HG03521 (cell line): ENCODE measurements around the gene TMEM121.
"Not testable (repeated sequence)": the region's sequence is repeated elsewhere in the genome, so short reads cannot be mapped to it uniquely, and the experiment has no call there.

Experiments used
- ATAC-seq: cut with Tn5 transposase; IDR thresholded peaks from one replicate; pipeline ENCODE4 v1.9.1; 2021; ENCODE audit warnings: mild to moderate bottlenecking, moderate library complexity; ENCODE audit not compliant: unreplicated experiment

TMEM121 gene

GRCh38 chr14:105541218-105541875, 15.0 kb downstream of the TMEM121 start:
- no peak for ATAC-seq

DNA sequence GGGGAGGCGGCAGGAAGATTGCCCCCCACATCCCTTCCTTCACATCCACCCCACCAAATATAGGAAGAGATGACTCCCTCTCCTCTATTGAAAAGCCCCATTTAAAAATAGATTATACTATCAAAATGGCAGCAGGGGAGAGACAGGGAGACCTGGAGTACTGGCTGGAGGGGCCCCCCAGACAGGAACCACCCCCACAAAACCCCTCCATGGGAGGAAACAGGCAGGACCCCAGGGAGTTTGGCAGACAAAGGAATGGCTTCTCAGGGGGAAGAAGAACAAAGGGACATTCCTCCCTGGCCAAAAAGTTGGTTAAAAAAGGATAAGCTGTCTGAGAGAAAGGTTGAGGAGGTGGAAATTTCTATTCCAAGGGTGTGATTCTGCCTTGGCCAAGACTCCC, 19.3 kb downstream of the TMEM121 start:
- not testable (repeated sequence) for ATAC-seq

GRCh38 chr14:105546410-105546809, 20.0 kb downstream of the TMEM121 start:
- ATAC-seq: not testable (repeated sequence)

DNA sequence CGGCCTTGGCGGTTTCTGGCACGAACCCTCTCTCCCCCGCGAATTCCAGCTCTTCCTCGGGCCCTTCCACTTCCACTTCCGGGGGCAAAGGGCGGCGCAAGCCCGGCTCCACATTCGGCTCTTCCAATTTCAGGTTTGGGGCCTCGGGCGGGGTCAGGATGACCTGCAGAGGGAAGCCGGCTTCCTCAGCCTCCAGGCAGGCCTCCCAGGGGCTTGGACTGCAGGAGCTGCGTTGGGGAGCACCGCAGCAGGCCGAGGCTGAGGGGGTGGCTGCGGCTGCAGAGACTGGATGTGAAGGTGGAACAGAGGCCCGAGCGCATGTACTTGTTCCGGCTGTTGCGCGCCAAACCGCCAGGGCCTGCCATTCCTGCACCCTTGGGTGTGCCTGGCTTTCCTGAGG, 20.7 kb downstream of the TMEM121 start:
- not testable (repeated sequence) for ATAC-seq

GRCh38 chr14:105547741-105548169, 21.4 kb downstream of the TMEM121 start:
- no peak for ATAC-seq

DNA sequence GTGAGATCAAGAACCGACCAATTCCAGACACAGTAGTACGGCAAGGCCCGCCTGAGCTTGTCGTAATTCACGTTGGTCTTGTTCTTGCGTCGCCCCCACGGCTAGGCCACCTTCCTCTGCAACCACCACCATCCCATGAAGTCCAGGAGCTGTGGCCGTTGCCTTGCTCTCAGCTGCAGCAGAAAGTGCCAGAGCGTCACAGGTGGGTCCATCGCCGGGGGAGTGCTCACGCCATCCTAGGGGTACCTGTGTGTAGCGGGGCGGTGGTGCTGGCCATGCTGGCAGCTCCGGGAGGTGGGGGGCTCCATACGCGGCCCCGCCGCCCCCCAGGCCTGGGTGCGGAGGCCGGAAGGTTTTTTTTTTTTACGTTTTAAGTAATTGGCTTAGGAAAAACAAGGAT, 23.1 kb downstream of the TMEM121 start:
- no peak for ATAC-seq

DNA sequence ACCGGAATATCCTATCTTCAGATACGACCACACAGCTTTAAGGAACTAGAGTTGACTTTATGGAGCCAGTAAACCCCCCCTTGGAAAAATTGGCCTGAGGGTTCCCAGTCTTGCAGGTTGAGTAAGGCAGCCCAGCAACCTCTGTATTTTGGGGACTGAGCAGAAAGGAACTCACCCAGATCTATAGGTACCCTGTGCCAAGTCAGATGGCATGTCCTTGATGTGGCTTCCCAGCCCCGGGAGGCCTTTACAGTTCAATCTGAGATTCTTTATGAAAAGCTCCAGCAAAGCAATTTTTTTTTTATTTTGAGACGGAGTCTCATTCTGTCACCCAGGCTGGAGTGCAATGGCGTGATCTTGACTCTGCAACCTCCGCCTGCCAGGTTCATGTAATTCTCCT, 27.6 kb downstream of the TMEM121 start:
- no peak for ATAC-seq

- ATAC-seq: no peak
These were observed 28.1 kb downstream of the TMEM121 start for GRCh38 chr14:105554523-105554922.

- not testable (repeated sequence) for ATAC-seq
These were observed 31.3 kb downstream of the TMEM121 start for GRCh38 chr14:105557671-105558070.

GRCh38 chr14:105558449-105559154, 32.2 kb downstream of the TMEM121 start:
- not testable (repeated sequence) for ATAC-seq

- ATAC-seq: peak; percentile 47
These were observed 33.1 kb downstream of the TMEM121 start for GRCh38 chr14:105559384-105560047.

GRCh38 chr14:105560048-105560669, 33.8 kb downstream of the TMEM121 start:
- peak; percentile 60 for ATAC-seq

DNA sequence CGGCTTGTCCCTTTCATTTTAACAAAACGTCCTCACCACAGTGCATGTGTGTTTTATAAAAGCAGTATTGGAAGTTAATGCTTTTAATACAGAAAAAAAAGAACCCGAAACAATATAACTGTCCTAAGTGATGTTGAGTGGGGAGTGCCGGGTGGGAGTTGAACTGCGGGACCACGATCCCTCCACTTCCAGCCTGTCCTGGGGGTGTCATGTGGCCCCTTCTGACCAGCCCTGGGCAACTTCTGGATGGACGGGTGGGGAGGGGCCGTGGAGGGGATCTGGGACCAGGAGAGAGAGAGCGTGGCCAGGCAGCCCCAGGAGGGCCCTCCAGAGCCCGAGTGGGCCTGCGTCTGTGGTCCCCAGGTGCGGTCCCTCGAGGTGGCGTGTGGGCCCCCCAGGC, 35.0 kb downstream of the TMEM121 start:
- not testable (repeated sequence) for ATAC-seq

DNA sequence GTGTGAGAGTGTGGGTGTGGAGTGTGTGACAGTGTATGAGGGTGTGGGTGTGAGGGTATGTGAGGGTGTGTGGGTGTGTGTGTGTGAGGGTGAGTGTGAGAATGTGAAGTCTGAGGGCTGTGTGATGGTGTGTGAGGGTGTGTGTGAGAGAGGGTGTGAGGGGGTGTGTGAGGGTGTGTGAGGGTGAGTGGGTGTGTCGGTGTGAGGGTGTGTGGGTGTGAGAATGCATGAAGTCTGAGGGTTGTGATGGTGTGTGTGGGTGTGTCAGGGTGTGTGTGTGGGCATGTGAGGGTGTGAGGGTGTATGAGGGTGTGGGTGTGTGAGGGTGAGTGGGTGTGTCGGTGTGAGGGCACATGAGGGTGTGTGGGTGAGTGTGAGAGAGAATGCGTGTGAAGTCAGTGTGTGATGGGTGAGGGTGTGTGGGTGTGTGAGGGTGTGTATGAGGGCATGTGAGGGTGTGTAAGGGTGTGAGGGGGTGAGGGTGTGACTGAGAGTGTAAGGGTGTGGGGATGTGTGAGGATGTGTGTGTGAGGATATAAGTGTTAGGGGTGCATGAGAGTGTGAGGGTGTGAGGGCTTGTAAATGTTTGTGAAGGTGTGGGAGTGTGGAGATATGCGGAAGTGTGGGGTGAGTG, 36.4 kb downstream of the TMEM121 start:
- no peak for ATAC-seq

GRCh38 chr14:105563347-105563737, 37.0 kb downstream of the TMEM121 start:
- ATAC-seq: no peak

- not testable (repeated sequence) for ATAC-seq
These were observed 38.2 kb downstream of the TMEM121 start for GRCh38 chr14:105564536-105564935.

DNA sequence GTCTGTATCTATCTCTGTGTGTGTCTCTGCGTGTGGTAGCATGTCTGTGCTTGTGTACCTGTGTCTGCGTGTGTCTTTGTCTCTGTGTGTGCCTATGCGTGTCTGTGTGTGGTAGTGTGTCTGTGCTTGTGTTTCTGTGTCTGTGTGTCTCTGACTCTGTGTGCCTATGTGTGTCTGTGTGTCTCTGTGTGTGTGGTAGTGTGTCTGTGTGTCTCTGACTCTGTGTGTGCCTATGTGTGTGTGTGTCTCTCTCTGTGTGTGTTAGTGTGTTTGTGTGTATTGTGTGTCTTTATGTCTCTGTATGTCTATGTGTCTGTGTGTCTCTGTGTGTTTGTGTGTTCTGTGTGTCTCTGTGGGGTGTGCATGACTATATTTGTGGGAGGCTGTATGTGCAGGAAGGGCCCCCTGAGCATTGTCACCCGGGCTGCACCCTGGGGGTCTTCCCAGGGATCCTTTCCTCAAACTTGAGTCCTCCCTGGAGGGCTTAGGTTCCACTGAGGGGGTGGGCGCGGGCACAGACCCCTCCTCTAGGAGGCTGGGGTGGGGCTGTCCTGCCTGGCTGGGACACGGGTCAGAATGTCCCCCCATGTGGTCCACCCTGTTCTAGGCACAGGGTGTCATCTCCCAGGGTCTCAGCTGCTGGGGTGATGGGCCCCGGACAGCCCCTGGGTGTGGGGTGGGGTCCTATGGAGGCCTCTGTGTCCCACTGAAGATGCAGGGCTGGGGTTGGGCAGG, 39.0 kb downstream of the TMEM121 start:
- ATAC-seq: not testable (repeated sequence)

GRCh38 chr14:105566248-105567163, 40.1 kb downstream of the TMEM121 start:
- peak; percentile 37 for ATAC-seq
